ENCODE measurements around the gene PCBD1.
"Not testable (repeated sequence)": the region's sequence is repeated elsewhere in the genome, so short reads cannot be mapped to it uniquely, and the experiment has no call there.

The PCBD1 gene

GRCh38 chr10:70887804-70888800 is at the start of gene PCBD1:
Gene PCBD1 (minus strand): TSS chr10:70888565. CDS start chr10:70888533, 32 bp downstream.
- peak; percentile 80 for DNase-seq (ENCODE audit: low spot score)

DNA sequence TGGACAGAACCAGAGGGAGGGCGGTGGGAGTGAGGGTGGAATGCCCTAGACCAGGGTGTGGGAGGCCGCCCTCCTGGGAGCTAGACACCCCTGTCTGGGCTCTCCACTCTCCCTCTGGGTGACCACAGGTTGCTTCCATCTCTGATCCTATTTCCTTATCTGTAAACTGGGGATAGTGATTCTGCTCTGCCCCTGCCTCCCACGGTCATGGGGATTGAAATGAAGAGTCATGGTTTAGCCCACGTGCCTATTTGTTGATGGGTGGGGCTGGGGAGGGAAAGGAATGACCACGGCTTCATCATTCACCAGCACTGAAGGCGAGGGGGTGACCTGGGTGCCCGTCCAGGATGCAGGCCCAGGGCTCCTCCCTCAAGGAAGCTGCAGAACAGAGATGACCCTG is 49.3 kb upstream of the PCBD1 start:
- DNase-seq (ENCODE audit: low spot score) = no peak

- no peak for DNase-seq (ENCODE audit: low spot score)
Observed at GRCh38 chr10:70936111-70936510, 47.7 kb upstream of the PCBD1 start.

DNA sequence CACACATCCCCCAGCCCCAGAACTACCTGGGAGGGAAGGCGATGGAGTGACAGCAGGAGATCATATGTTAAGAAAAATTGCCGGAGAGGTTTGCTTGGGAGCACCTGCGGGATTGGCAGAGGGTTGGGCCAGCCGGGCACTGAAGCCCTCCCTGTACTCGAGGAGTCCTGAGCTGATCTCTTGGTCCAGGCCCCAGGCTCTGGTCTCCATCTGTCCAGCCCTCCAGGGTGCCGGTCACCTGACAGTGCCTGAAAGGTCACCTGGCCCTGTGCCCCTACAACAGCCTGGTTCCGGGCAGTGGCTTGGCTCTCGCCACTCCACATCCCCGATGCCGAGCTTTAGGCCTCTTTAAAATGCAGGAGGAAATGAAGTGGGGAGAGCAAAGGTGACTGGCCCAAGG is 47.3 kb upstream of the PCBD1 start:
- peak; percentile 84 for DNase-seq (ENCODE audit: low spot score)

DNA sequence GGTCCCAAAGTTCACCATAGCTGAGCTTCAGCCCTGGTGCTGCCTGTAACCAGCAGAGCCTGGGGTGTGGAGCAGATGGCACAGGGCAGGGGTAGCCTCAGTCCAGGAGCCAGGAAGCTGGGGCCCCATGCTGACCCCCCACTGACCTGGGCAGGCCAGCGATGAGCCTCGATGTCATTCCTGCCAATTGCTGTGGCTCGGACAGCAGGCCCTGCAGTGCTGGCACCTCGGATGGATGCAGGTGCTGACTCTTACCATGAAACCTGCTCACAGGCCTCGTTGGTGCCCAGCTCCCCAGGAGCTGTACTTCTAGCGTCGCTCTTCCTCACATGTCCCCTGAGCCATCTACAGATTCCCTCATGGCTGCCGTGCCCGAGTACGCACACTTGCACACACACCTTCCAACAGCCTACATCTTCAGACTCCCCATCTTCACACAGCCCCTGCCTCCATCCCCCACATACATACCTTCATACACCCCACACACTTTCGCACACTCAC is 46.8 kb upstream of the PCBD1 start:
- peak; percentile 51 for DNase-seq (ENCODE audit: low spot score)

DNA sequence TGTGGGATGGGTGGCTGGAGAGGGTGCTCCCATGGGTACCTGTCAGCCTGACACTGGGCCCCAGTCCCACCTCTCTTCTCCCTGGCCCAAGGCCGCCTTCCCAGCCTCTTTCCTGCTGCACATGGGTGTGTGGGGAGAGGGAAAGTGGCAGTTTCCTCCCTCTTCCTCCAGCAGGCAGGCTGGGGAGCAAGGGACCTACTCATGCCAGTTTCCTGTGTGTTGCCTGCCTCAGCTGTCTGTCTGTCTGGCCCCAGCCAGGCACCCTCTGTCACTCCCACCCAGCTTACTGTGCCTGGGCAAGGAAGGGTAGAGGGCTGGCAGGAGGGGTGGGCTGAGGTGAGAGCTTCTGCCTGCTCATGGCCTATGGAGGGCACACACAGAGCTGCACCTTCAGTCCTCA is 46.3 kb upstream of the PCBD1 start:
- DNase-seq (ENCODE audit: low spot score) = no peak

DNA sequence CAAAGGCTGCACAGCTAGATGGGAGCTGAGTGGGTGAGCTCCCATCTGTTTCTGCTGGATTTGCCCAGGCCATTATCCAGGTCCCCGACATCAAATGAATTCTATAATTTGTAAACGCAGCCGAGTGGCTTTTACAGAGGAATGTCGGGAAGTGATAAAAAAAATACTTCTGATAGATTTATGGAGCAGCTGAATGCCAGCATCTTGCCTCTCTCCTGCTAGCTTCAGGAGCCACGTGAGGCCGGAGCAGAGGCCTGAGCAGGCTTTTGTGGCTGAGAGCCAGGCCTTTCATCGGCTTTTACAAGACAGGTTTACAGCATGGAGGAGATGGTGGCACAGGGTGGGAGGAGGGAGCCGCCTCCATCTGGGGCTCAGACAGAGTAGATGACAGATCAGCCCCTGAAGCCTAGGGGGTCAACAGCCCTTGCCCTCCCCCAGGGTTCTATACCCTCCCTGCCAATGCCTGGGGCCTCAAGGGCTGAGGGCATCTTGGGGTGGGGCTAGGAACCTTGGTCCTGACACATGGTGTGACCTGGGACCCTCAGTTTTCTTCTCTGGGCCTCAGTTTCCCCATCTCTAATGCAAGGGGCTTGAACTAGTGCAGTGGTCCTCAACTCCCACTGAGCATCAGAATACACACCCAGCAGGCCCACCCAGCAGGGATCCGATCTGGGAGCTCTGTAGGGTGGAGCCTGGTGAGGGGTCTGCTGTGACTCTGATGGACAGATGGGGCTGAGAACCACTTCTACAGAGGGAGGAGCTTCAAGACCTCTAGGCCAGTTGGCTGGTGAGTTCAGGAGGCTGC is 44.2 kb upstream of the PCBD1 start:
- peak; percentile 70 for DNase-seq (ENCODE audit: low spot score)

- DNase-seq (ENCODE audit: low spot score) = no peak
Observed at GRCh38 chr10:70931168-70931815, 42.9 kb upstream of the PCBD1 start.

- DNase-seq (ENCODE audit: low spot score) = peak; percentile 52
Observed at GRCh38 chr10:70930263-70931000, 42.1 kb upstream of the PCBD1 start.

GRCh38 chr10:70928140-70928539 is 39.8 kb upstream of the PCBD1 start:
- no peak for DNase-seq (ENCODE audit: low spot score)

- DNase-seq (ENCODE audit: low spot score) = no peak
Observed at GRCh38 chr10:70927189-70927943, 39.0 kb upstream of the PCBD1 start.

GRCh38 chr10:70926226-70927000 is 38.0 kb upstream of the PCBD1 start:
- peak; percentile 74 for DNase-seq (ENCODE audit: low spot score)

GRCh38 chr10:70925377-70926225 is 37.2 kb upstream of the PCBD1 start:
- peak; percentile 47 for DNase-seq (ENCODE audit: low spot score)

DNA sequence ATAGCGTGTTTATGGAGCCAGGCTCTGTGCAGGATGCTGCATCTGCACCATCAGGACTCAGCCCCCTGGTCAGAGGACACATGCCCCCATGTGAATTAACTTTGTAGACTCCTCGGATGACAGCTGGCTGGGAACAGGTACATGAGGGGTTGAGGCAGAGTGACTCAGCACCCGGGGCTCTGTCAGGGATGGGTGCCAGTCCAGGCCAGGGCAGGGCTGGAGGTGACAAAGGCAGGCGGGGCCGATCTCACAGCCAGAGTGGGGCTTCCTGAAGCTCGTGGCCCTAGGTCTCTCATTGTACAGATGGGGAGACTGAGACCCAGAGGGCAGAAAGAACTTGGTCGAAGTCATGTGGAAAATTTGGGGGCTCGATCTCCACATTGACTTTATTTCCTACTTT is 35.3 kb upstream of the PCBD1 start:
- DNase-seq (ENCODE audit: low spot score) = no peak

DNA sequence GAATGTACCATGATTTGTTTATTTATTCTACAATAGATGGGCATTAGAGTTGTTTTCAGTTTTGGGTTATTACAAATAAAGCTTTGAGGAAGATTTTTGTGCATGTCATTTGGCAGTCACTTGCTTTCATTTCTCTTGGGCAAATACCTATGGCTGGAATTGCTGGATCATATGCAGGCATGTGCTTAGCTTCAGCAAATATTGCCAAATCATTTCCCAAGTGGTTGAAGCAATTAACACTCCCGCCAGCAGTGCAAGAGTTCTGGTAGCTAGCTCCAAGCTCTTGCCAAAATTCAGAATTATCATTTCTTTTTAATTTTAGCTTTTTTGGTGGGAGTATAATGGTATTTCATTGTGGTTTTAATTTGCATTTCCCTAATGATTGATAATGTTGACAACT is 32.9 kb upstream of the PCBD1 start:
- DNase-seq (ENCODE audit: low spot score) = no peak

DNA sequence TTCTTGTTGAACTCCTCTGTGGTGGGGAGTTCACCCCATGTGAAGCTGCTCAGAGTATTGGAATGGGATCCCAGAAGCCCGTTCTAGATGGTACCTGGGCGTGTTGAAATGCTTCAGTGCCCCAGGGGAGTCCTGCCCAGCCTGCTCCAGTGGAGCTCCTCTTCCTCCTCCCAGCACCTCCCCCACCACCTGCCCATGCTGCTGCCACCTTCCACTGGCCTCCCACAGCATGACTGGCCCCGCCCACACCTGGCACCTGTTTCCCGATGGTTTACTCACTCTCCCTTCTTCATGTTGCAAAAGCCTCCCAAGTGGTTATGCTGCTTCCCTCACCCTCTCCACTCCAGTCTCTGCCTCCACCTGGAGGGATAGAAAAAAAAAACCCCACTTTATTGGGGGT is 32.2 kb upstream of the PCBD1 start:
- DNase-seq (ENCODE audit: low spot score) = no peak

DNA sequence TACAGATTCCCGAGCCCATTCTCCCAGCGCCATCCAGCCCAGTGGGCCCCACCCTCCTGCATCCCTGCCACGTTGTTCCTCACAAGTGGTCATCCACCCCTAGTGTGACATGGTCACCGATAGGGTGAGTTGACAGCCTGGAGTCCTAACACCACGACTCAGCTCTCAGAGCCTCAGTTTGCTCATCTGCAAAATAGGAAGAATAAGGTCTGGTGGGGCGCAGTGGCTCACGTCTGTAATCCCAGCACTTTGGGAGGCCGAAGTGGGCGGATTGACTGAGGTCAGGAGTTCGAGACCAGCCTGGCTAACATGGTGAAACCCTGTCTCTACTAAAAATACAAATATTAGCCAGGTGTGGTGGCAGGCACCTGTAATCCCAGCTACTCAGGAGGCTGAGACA is 31.5 kb upstream of the PCBD1 start:
- not testable (repeated sequence) for DNase-seq (ENCODE audit: low spot score)

DNA sequence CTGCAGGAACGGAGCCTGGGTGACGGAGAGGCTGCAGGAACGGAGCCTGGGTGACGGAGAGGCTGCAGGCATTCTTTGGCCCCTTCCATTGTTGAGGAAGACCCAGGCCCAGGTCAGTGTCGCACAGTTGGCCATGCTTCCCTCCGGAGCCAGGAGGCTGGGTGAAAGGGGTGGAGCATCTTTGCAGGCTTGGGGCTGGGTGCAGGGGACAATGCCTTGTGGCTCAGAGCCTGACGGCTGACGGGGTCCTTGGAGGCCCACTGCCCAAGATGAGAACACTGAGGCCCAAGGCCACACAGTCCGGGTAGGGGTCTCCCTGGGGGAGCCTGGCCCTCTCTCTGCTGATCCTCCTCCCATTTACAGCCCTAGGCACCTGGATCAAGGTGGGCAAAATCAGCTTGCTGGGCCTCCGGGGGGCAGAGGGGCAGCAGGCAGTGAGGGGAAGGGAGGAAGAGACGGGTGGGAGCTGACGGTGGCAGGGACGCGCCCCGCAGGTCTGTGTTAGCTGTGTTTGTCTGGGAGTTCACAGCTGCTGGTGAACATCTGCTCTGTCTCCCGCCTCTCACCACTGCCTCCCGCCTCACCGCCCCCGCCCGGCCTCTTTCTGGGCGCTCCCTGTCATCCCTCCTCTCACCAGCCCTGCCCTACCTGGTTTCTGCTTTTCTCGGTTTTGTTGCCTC is 30.6 kb upstream of the PCBD1 start:
- DNase-seq (ENCODE audit: low spot score) = no peak

Measured in cerebellar cortex (tissue), 1 donor.